RWPE1 (cell line): ENCODE measurements around the gene SLC25A13.

Source experiments
- CTCF ChIA-PET: fragments of 350-600 bp; sonication (Branson Sonifier 250); formaldehyde crosslinking; extraction: SDS; loops from one replicate; lab custom pipeline; 2021; lab: Yijun Ruan, JAX
- POLR2A ChIA-PET: fragments of 400-600 bp; formaldehyde crosslinking; extraction: SDS; loops from one replicate; lab custom pipeline; 2020; ENCODE audit warnings: antibody characterized with exemption; ENCODE audit not compliant: low non-redundant PET; lab: Yijun Ruan, JAX
- DNase-seq: peaks from one replicate; pipeline ENCODE4 v3.0.0; 2012; ENCODE audit warnings: low spot score
- H3K27ac ChIP-seq: fragments of 450-650 bp; 2 replicates; pipeline ENCODE4 v1.5.1; 2017
- TF ChIP-seq, protein P1 (sequence below): fragments of 450-650 bp; conservative IDR thresholded peaks from 2 replicates; pipeline ENCODE4 v1.5.1; 2017; ENCODE audit warnings: low read depth, mild to moderate bottlenecking

The SLC25A13 gene

DNA sequence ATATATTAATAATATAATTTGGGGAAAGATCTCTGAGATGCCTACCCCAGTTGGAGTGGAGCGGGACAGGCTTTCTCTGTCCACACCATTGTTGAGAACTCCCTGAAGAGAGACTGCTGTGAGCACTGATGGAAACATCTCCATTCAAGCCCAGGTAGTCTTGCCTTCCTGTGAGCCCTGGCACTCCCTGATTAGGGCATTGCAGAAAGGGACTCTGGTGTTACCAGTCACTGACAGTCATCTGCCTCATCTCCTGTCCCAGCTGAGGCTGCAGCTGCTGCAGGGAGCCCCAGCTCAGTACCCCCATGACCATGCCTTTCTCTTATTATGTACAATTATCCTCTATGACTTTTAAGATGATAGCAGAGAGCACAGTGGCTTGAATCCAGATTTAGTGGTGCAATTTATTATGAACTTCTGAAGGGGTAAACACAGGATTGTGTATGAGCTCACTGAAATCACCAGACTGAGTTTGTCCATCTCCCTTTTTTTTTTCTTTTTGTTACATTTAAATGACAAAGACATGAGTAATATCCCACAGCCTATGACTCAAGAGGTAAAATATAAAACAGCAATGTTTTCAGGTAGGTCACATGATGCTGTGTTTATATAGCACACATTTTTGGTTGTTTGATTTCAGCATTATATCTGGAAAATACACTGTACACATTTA lies 236.9 kb downstream of the SLC25A13 start:
- ChIA-PET CTCF (interaction anchor here (0.6 to 0.7 kb wide), 2 partner anchors 84 to 887 kb away, joined by 4 to 6 read pairs; no protein-coding TSS in a partner anchor), POLR2A (no interaction called here)
- DNase-seq = peak; percentile 84
- TF ChIP-seq, protein P1, sequence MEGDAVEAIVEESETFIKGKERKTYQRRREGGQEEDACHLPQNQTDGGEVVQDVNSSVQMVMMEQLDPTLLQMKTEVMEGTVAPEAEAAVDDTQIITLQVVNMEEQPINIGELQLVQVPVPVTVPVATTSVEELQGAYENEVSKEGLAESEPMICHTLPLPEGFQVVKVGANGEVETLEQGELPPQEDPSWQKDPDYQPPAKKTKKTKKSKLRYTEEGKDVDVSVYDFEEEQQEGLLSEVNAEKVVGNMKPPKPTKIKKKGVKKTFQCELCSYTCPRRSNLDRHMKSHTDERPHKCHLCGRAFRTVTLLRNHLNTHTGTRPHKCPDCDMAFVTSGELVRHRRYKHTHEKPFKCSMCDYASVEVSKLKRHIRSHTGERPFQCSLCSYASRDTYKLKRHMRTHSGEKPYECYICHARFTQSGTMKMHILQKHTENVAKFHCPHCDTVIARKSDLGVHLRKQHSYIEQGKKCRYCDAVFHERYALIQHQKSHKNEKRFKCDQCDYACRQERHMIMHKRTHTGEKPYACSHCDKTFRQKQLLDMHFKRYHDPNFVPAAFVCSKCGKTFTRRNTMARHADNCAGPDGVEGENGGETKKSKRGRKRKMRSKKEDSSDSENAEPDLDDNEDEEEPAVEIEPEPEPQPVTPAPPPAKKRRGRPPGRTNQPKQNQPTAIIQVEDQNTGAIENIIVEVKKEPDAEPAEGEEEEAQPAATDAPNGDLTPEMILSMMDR = no peak
- no peak overlapping the region for H3K27ac ChIP-seq

DNA sequence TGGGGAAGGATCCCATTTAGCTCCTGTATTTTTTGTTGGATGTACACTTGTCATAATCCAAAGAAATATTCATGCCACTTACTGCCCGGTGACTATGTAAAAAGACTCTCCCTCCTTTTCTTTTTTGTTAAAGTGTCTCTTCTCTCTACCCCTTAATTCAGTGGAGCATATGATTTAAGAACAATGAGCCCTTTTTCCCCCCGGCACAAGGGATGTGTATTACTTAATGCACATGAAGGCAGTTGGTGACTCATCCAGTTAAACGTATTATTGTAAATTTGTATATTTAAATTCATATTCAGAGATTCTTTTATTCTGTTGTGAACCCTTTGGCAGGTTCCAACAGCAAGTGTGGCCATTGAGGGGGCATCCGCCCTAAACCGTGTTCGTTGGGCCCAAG lies 241.9 kb downstream of the SLC25A13 start:
- POLR2A ChIA-PET = no interaction called here

DNA sequence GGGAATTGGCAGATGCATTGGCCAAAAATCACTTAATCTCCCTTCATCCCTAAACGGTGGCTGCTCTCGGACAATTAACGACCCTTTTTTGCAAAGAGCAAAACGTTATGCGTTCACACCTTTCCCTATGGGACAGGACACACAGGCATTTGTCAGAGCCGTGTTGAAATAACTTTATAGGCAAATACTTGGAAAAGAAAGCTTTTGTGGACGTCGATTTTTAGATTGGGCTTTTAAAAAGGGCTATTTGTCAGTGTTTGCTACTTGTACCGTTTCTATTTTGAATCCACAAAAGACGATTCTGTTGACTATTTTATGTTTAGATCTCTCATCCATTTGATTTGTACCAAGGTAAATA lies 245.6 kb downstream of the SLC25A13 start:
- DNase-seq = no peak
- H3K27ac ChIP-seq = no peak overlapping the region
- ChIA-PET CTCF (interaction anchor here (0.6 to 2.0 kb wide), 6 partner anchors 10 to 1006 kb away, joined by 3 to 11 read pairs (median 4); no protein-coding TSS in a partner anchor), POLR2A (interaction anchor here (0.6 kb wide), 1 partner anchor 948 kb away, joined by 3 read pairs; no protein-coding TSS in a partner anchor)
- TF ChIP-seq, protein P1 = no peak

More for the DNA sequence above, 241.9 kb downstream of the SLC25A13 start:
- TF ChIP-seq, protein P1 = no peak
- no peak overlapping the region for H3K27ac ChIP-seq
- CTCF ChIA-PET = no interaction called here
- no peak for DNase-seq

- POLR2A ChIA-PET = no interaction called here
- TF ChIP-seq, protein P1 = peak; percentile 90
These were observed 246.2 kb downstream of the SLC25A13 start for GRCh38 chr7:96075510-96076349.

GRCh38 chr7:96074871-96075270 lies 247.0 kb downstream of the SLC25A13 start:
- no peak for DNase-seq
- H3K27ac ChIP-seq = no peak overlapping the region
- CTCF ChIA-PET = interaction anchor here (0.6 to 2.0 kb wide), 6 partner anchors 12 to 953 kb away, joined by 3 to 11 read pairs (median 5); partner anchors contain the start of gene DLX5
- TF ChIP-seq, protein P1 = no peak
- POLR2A ChIA-PET = no interaction called here

More at GRCh38 chr7:96075510-96076349, 246.2 kb downstream of the SLC25A13 start:
- H3K27ac ChIP-seq = no peak overlapping the region
- CTCF ChIA-PET = interaction anchor here (0.6 to 2.0 kb wide), 11 partner anchors 11 to 1006 kb away, joined by 3 to 11 read pairs (median 3); partner anchors contain the start of gene DLX5
- peak; percentile 71 for DNase-seq
